RWPE2 (cell line): ENCODE results near the gene LTBP3.

Experiments used
- ATAC-seq: fragments of 200-7000 bp; cut with Tn5 transposase; 3 replicates; pipeline ENCODE4 v1.9.1; 2021; ENCODE audit warnings: low read depth
- DNase-seq: peaks from one replicate; pipeline ENCODE4 v3.0.0-alpha.2; 2020; ENCODE audit warnings: low spot score
- H3K27ac ChIP-seq: fragments of 450-650 bp; 2 replicates; pipeline ENCODE4 v1.5.1; 2017; ENCODE audit warnings: mild to moderate bottlenecking; ENCODE audit not compliant: poor library complexity, severe bottlenecking
- H3K27me3 ChIP-seq: fragments of 250-450 bp; sonication (Bioruptor Pico); 2 replicates; pipeline ENCODE4 v1.5.1; 2021; ENCODE audit warnings: mild to moderate bottlenecking, moderate library complexity; ENCODE audit not compliant: insufficient read depth, poor library complexity, severe bottlenecking
- H3K36me3 ChIP-seq: fragments of 250-450 bp; sonication (Bioruptor Pico); 2 replicates; pipeline ENCODE4 v1.5.1; 2020; ENCODE audit warnings: low read depth, mild to moderate bottlenecking, moderate library complexity
- H3K4me1 ChIP-seq: fragments of 250-450 bp; sonication (Bioruptor Pico); 2 replicates; pipeline ENCODE4 v1.5.1; 2021; ENCODE audit warnings: mild to moderate bottlenecking, moderate library complexity; ENCODE audit not compliant: insufficient read depth, poor library complexity, severe bottlenecking
- H3K4me3 ChIP-seq: fragments of 250-450 bp; sonication (Bioruptor Pico); 2 replicates; pipeline ENCODE4 v1.5.1; 2021; ENCODE audit warnings: mild to moderate bottlenecking, moderate library complexity; ENCODE audit not compliant: severe bottlenecking
- H3K9me3 ChIP-seq: fragments of 250-450 bp; sonication (Bioruptor Pico); 2 replicates; pipeline ENCODE4 v1.5.1; 2021; ENCODE audit warnings: mild to moderate bottlenecking, moderate library complexity; ENCODE audit not compliant: severe bottlenecking
- TF ChIP-seq, protein P1 (sequence below): fragments of 450-650 bp; IDR thresholded peaks from one replicate; pipeline ENCODE4 v1.5.1; 2017; ENCODE audit warnings: mild to moderate bottlenecking, moderate library complexity; ENCODE audit not compliant: poor library complexity, severe bottlenecking

LTBP3 gene

DNA sequence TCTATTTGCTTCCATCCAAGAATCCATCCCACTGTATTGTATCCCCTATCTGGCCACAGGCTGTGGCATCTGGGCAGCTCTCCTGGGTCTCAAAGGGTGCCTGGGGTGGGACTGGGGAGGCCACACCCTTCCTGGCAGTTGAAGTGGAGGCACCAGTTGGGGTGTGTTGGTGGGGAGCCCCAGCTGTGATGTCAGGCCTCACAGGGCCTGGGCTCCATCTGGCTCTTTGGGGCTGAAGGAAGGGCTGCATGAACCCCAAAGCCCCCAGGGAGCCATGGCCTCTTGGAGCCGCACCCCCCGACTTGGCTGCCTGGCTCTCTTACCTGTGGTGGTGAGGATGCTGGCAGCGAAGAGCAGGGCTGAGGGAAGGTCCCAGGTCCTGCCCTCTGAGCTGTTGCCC lies 37.0 kb upstream of the LTBP3 start:
- ATAC-seq, result 0 out of 3 replicates have a peak, but pooled peaks have one; percentile 1
- H3K27ac ChIP-seq, result no peak overlapping the region
- H3K36me3 ChIP-seq, result peaks cover 22% of the 10 kb centered on the region
- no peaks in the 10 kb centered on the region for H3K27me3 ChIP-seq
- DNase-seq, result no peak
- TF ChIP-seq, protein P1, sequence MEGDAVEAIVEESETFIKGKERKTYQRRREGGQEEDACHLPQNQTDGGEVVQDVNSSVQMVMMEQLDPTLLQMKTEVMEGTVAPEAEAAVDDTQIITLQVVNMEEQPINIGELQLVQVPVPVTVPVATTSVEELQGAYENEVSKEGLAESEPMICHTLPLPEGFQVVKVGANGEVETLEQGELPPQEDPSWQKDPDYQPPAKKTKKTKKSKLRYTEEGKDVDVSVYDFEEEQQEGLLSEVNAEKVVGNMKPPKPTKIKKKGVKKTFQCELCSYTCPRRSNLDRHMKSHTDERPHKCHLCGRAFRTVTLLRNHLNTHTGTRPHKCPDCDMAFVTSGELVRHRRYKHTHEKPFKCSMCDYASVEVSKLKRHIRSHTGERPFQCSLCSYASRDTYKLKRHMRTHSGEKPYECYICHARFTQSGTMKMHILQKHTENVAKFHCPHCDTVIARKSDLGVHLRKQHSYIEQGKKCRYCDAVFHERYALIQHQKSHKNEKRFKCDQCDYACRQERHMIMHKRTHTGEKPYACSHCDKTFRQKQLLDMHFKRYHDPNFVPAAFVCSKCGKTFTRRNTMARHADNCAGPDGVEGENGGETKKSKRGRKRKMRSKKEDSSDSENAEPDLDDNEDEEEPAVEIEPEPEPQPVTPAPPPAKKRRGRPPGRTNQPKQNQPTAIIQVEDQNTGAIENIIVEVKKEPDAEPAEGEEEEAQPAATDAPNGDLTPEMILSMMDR, result no peak
- no peak overlapping the region for H3K4me3 ChIP-seq
- H3K4me1 ChIP-seq, result peaks cover 9% of the 10 kb centered on the region
- no peaks in the 10 kb centered on the region for H3K9me3 ChIP-seq

DNA sequence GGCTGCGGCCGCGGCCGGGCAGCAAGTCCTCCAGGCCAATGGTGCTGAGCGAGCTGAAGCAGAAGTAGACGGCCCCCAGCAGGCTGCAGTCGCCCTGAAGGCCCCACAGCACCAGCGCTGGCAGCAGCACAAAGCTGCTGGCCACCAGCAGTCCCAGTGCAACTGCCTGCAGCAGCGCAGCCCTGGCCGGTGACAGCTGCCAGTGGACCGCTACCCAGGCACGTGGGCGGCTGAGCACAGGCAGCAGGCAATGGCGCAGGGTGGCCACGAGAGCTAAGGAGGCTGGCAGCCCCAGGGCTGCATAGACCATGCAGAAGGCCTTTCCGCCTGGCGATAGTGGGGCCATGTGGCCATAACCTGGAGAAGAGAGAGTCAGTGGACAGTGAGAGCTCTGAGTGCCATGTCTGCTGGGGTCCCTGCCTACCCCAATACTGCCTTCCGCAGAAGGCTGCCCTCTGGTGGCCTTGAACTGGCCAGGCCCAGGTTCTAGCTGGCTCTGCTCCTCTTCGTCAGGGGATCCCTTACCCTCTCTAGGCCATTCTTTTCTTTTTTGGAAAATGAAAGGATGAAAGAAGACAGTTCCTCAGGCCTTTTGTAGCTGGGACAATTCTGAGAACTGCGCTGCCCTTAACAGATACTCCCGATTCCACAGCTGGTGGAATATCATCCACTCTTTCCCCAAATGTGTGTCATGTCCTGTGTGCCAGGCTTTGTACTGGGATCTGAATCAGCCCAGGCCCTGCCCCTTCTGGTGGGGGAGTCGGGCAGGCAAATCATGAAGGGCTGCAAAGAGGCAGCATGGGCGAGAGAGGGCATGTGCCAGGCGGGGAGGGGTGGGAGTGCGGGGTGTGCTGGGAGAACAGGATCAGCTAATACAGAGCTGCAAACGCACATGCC lies 35.6 kb upstream of the LTBP3 start:
- Histone ChIP-seq H3K27me3 (no peaks in the 10 kb centered on the region), H3K4me1 (peaks cover 9% of the 10 kb centered on the region)
- no peak for DNase-seq

DNA sequence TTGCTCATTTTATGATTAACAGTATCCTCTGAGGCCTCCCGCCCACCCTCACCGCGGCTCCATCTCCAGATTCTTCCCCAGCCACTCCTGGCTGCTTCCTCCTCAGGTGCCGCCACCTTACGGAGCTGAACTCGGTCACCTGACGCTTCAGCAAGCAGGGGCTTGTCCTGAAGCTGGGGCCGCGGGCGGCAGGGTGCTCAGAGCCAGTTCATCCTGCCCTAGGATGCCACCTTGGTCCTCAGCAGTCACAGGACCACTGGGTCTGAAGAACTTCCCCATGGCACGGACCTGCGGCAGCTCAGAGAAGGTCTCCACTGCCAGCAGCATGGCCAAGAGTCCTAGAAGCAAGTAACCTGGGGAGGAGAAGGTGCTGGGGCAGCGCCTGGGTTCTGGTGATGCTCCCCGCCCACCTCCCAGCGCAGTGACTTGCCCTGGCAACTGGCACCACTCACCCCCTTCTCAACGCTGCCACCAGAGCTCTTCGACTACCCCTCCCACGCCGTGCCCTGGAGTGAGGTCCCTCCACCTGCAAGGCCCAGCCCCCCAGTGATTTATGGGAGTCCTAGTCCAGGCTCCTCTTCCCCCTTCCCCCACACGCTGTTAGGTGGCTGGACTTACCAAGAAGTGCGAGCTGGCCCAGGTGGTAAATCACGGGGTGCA lies 34.8 kb upstream of the LTBP3 start:
- H3K4me3 ChIP-seq, result no peak overlapping the region
- peaks cover 9% of the 10 kb centered on the region for H3K4me1 ChIP-seq
- peak; percentile 60 for ATAC-seq
- H3K36me3 ChIP-seq, result peaks cover 19% of the 10 kb centered on the region
- no peak for DNase-seq
- TF ChIP-seq, protein P1, result no peak
- H3K27ac ChIP-seq, result peak overlapping the region; percentile 32
- no peaks in the 10 kb centered on the region for H3K27me3 ChIP-seq
- H3K9me3 ChIP-seq, result no peaks in the 10 kb centered on the region

More for the DNA sequence above, 35.6 kb upstream of the LTBP3 start:
- Histone ChIP-seq H3K36me3 (peaks cover 26% of the 10 kb centered on the region), H3K27ac (peak overlapping the region; percentile 32), H3K9me3 (no peaks in the 10 kb centered on the region), H3K4me3 (no peak overlapping the region)
- ATAC-seq, result 0 out of 3 replicates have a peak, but pooled peaks have one; percentile 10
- TF ChIP-seq, protein P1, result peak; percentile 65

DNA sequence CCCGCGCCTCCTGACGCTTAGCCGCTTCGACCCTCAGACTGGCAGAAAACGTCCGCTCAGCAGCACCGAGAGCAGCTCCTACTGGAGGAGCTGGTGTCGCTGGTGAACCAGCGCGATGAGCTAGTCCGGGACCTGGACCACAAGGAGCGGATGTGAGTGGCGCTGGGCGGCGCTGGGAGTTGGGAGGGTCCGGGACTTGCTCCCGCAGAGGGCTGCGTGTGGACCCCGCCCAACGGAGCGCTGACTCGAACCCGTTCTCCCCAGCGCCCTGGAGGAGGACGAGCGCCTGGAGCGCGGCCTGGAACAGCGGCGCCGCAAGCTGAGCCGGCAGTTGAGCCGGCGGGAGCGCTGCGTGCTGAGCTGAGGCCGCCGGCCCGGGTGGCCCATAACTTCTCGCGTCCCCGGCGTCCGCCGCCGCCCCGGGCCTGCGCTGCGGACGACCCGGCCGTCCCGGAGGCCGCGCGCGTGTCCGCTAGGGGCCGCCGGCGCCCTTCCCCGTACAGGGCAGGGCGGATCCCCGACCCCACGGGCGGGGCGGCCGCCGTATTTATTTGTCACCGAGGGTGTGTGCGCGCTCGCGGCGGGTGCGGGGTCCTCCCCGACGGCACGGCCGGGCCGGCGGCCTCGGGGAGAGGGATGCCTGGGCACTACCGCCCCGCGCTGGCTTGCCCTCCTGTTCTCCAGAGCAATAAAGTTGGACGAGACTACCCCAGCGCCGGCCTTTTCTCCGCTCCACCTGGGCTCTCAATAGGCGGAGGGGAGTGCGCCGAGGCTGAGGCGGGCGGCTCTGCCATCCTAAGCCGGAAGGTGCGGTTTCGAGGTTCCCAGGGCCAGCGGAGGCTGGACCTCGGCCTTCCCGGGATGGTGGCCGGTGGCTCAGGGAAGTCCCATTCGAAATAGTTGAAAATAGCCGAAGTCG lies 34.0 kb upstream of the LTBP3 start:
- ATAC-seq, result no peak
- DNase-seq, result no peak
- TF ChIP-seq, protein P1, result no peak
- no peaks in the 10 kb centered on the region for H3K27me3 ChIP-seq
- H3K9me3 ChIP-seq, result no peaks in the 10 kb centered on the region
- H3K4me1 ChIP-seq, result peaks cover 9% of the 10 kb centered on the region
- no peak overlapping the region for H3K4me3 ChIP-seq
- H3K27ac ChIP-seq, result peak overlapping the region; percentile 32
- H3K36me3 ChIP-seq, result peaks cover 17% of the 10 kb centered on the region
